HUES64 (cell line): ENCODE measurements around the gene WFDC9.

ENCODE experiments used
- H3K27ac ChIP-seq: 2 replicates; pipeline ENCODE4 v1.7.0; 2013; ENCODE audit warnings: low read depth, low read length, inconsistent platforms
- H3K27me3 ChIP-seq: 2 replicates; pipeline ENCODE4 v1.6.1; 2013; ENCODE audit warnings: mild to moderate bottlenecking, low read length; ENCODE audit not compliant: insufficient read depth
- H3K36me3 ChIP-seq: 2 replicates; pipeline ENCODE4 v1.6.1; 2013; ENCODE audit warnings: mild to moderate bottlenecking, low read length; ENCODE audit not compliant: insufficient read depth
- H3K4me1 ChIP-seq: 2 replicates; pipeline ENCODE4 v1.6.1; 2013; ENCODE audit warnings: mild to moderate bottlenecking, low read length, moderate library complexity; ENCODE audit not compliant: insufficient read depth
- H3K4me3 ChIP-seq: 2 replicates; pipeline ENCODE4 v1.5.1; 2013; ENCODE audit warnings: mild to moderate bottlenecking, low read length, moderate library complexity
- H3K9ac ChIP-seq: 2 replicates; pipeline ENCODE4 v1.6.1; 2013; ENCODE audit warnings: mild to moderate bottlenecking, low read depth, low read length
- H3K9me3 ChIP-seq: 2 replicates; pipeline ENCODE4 v1.6.1; 2013; ENCODE audit warnings: low read depth, low read length; ENCODE audit not compliant: insufficient read depth
- WGBS: fragments of 150-250, 120-280 bp; methylation state at CpG from one replicate; pipeline ENCODE4 v1.1.7; 2013; ENCODE audit warnings: missing lambda C conversion rate; 5-methylcytosine and 5-hydroxymethylcytosine counted together

The WFDC9 gene

GRCh38 chr20:45564760-45565276, 66.3 kb downstream of the WFDC9 start:
- H3K27me3 ChIP-seq: no peaks in the 10 kb centered on the region
- H3K9me3 ChIP-seq: no peaks in the 10 kb centered on the region
- H3K4me1 ChIP-seq: no peaks in the 10 kb centered on the region
- no peak overlapping the region for H3K4me3 ChIP-seq
- H3K36me3 ChIP-seq: no peaks in the 10 kb centered on the region
- 100% methylated on average over 1 of the region's 2 CpGs for WGBS
- H3K9ac ChIP-seq: no peak overlapping the region
- H3K27ac ChIP-seq: no peak overlapping the region
